ENCODE measurements around the gene DUSP8. TPM values are rescaled to one million over a fixed set of nuclear protein-coding genes. Genes with fewer than 3 reads are reported as not detected.

The DUSP8 gene
- 0.21 and 0.96 TPM in 2 replicates for total RNA-seq

DNA sequence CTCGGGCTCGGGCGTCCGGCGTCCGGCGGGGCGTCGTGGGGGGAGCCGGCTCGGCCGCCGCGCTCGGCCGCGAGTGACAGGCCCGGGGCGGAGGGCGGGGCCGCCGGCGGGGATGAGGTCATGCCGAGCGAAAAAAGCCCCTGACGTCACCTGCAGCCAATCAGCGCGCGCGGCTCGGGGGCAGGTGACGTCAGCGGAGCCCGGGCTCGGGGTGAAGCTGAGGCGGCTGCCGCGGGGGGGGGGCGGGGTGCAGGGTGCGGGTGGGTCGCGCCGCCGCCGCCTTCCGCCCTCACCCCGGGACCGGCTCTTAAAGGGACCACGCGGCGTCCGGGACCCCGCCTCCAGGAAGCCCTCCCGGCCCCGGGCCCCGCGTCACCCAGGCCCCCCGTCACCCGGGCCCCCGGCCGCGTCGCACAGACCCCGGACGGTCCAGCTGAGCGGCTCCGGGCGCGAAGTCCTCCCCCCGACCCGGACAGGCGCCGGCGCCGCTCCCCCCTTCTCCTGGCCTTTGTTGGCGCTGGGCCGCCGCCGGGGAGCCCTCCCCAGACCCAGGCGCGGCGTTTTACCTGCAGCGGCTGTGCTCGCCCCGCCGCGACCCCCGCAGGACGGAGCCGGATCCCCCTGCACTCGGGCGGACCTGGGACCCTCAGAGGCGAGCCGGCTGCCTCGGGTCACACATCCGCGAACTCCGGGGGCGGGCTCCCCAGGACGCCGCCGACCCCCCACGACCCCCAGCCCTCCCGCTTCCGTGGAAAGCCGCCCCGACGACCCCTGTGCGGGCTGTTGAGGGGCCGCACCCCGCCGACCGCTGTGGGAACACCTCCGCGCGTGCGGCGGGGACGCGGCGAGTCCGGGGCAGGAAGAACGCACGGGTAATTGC is at the start of gene DUSP8:
Gene DUSP8 (minus strand): TSS at position 75 of the 880 bp plus-strand sequence. CDS start 6,445 bp downstream, outside the sequence.

GRCh38 chr11:1608363-1608762 is 36.3 kb upstream of the DUSP8 start, which contains the start of gene KRTAP5-3:
Gene KRTAP5-3, minus strand, starts transcription at chr11:1608463. Its CDS starts 78 bp downstream, at chr11:1608385.

DNA sequence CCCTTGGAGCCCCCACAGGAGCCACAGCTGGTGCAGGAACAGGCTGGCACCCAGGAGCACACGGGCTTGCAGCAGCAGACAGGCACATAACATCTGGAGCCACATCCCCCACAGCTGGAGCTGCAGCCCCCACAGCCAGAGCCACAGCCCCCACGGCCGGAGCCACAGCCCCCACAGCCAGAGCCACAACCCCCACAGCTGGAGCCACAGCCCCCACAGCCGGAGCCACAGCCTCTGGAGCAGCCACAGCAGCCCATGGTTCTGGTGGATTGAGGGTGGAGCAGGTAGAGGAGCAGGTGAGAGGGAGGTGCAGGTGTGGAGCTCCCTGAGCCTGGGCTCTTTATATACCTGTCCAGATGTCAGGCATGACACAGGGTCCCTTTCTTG is 25.9 kb upstream of the DUSP8 start, which contains the start of gene KRTAP5-2:
Gene KRTAP5-2 (minus strand): TSS at position 301 of the 387 bp plus-strand sequence. CDS start 44 bp downstream, at position 257.

DNA sequence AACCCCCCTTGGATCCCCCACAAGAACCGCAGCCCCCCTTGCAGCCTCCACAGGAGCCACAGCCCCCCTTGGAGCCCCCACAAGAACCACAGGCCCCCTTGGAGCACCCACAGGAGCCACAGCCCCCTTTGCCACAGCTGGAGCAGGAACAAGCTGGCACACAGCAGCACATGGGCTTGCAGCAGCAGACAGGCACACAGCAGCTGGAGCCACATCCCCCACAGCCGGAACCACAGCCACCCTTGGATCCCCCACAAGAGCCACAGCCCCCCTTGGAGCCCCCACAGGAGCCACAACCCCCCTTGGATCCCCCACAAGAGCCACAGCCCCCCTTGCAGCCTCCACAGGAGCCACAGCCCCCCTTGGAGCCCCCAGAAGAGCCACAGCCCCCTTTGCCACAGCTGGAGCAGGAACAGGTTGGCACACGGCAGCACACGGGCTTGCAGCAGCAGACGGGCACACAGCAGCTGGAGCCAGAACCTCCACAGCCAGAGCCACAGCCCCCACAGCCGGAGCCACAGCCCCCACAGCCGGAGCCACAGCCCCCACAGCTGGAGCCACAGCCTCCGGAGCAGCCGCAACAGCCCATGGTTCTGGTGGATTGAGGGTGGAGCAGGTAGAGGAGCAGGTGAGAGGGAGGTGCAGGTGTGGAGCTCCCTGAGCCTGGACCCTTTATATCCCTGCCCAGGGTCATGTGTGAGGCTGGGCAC is 12.7 kb upstream of the DUSP8 start, which contains the start of gene KRTAP5-1:
Gene KRTAP5-1 (minus strand): TSS at position 623 of the 710 bp plus-strand sequence. CDS start 34 bp downstream, at position 589.

Other genes starting within 250 kb of the DUSP8 start
- gene BRSK2, start 182.3 kb downstream of the DUSP8 start, total RNA-seq = under 0.01 TPM in 1 of 2 replicates, not detected in the other
- 32.4 and 34.5 TPM in 2 replicates for gene MOB2, start 85.5 kb downstream of the DUSP8 start, total RNA-seq
- not detected in 2 replicates for gene KRTAP5-1, start 13.0 kb upstream of the DUSP8 start, total RNA-seq
- not detected in 2 replicates for gene KRTAP5-2, start 26.0 kb upstream of the DUSP8 start, total RNA-seq
- gene KRTAP5-3, start 36.2 kb upstream of the DUSP8 start, total RNA-seq = not detected in 2 replicates
- gene KRTAP5-4, start 49.9 kb upstream of the DUSP8 start, total RNA-seq = not detected in 2 replicates
- gene KRTAP5-5, start 57.5 kb upstream of the DUSP8 start, total RNA-seq = not detected in 2 replicates
- gene KRTAP5-6, start 124.9 kb upstream of the DUSP8 start, total RNA-seq = not detected in 2 replicates
- gene IFITM10, start 178.3 kb upstream of the DUSP8 start, total RNA-seq = 1.2 and 1.9 TPM in 2 replicates
- 288 and 574 TPM in 2 replicates for gene CTSD, start 191.7 kb upstream of the DUSP8 start, total RNA-seq

Measured in tracheal epithelial cell (primary cell).